PC-9 (cell line): ENCODE measurements around the gene CADM1. TPM values are rescaled to one million over a fixed set of nuclear protein-coding genes. Genes with fewer than 3 reads are reported as not detected.

Experiments used
- BruUV-seq: library from RNA; stranded (reverse); fragments of 400-500 nt; replicated peaks from 2 replicates; lab custom pipeline; 2021; lab: Mats Ljungman, UMichigan
- CTCF ChIA-PET: fragments of 300-600 bp; sonication (Branson Sonifier 250); formaldehyde crosslinking; loops from one replicate; lab custom pipeline; 2022; ENCODE audit warnings: antibody characterized with exemption; lab: Charles Lee
- POLR2A ChIA-PET: fragments of 300-600 bp; sonication (Branson Sonifier 250); formaldehyde crosslinking; loops from one replicate; lab custom pipeline; 2022; ENCODE audit warnings: antibody characterized with exemption; ENCODE audit not compliant: unreplicated experiment; lab: Charles Lee
- DNase-seq, 2 experiments: peaks; one replicate each; pipeline versions ENCODE4 v3.0.0 to v3.0.0-alpha.2; 2015 to 2022; ENCODE audit warnings: mixed read lengths in 1 of 2
- H2AFZ ChIP-seq: fragments of 200-600 bp; sonication (generic); 2 replicates; pipeline ENCODE4 v1.8.1; 2017; ENCODE audit warnings: antibody characterized with exemption
- H3F3A ChIP-seq: fragments of 200-600 bp; sonication (generic); 2 replicates; pipeline ENCODE4 v1.8.1; 2017; ENCODE audit warnings: antibody characterized with exemption, mild to moderate bottlenecking, low read depth; ENCODE audit not compliant: insufficient read depth
- H3K27ac ChIP-seq: fragments of 200-600 bp; sonication (generic); 2 replicates; pipeline ENCODE4 v1.6.1; 2016; ENCODE audit warnings: mixed run types
- H3K27me3 ChIP-seq: fragments of 200-600 bp; sonication (generic); 2 replicates; pipeline ENCODE4 v1.6.1; 2016; ENCODE audit warnings: low read depth, mixed run types; ENCODE audit not compliant: insufficient read depth
- H3K36me3 ChIP-seq: fragments of 200-600 bp; sonication (generic); 2 replicates; pipeline ENCODE4 v1.6.1; 2016; ENCODE audit warnings: low read depth, mixed run types
- H3K4me1 ChIP-seq: fragments of 200-600 bp; sonication (generic); replicated peaks from 2 replicates; pipeline ENCODE4 v1.6.1; 2016; ENCODE audit warnings: mixed run types; ENCODE audit not compliant: insufficient read depth
- H3K4me2 ChIP-seq: fragments of 200-600 bp; sonication (generic); 2 replicates; pipeline ENCODE4 v1.6.1; 2017; ENCODE audit warnings: mixed run types
- H3K4me3 ChIP-seq: fragments of 200-600 bp; sonication (generic); 2 replicates; pipeline ENCODE4 v1.6.1; 2016; ENCODE audit warnings: mixed run types
- H3K79me2 ChIP-seq: fragments of 200-600 bp; sonication (generic); 2 replicates; pipeline ENCODE4 v1.6.1; 2017; ENCODE audit warnings: low read depth, mixed run types
- H3K9me2 ChIP-seq: fragments of 200-600 bp; sonication (generic); 2 replicates; pipeline ENCODE4 v1.8.1; 2017; ENCODE audit warnings: mild to moderate bottlenecking; ENCODE audit not compliant: insufficient read depth
- H3K9me3 ChIP-seq: fragments of 200-600 bp; sonication (generic); 2 replicates; pipeline ENCODE4 v1.8.1; 2016; ENCODE audit warnings: low read depth; ENCODE audit not compliant: insufficient read depth
- H4K20me1 ChIP-seq: fragments of 200-600 bp; sonication (generic); 2 replicates; pipeline ENCODE4 v1.8.1; 2017; ENCODE audit not compliant: insufficient read depth
- EZH2 ChIP-seq: fragments of 200-600 bp; sonication (generic); IDR thresholded peaks from 2 replicates; pipeline ENCODE4 v1.8.0; 2017; ENCODE audit warnings: antibody characterized with exemption, low read depth
- intact Hi-C: fragments of 100-400 bp; cut with micrococcal nuclease; formaldehyde crosslinking; loops from one replicate; pipeline ENCODE4 v1.10.0; 2022; ENCODE audit not compliant: unreplicated experiment
- total RNA-seq: library from RNA; stranded (reverse); gene quantifications from 2 replicates; pipeline ENCODE4 v1.2.3, GENCODE V29; 2021
- TF ChIP-seq, protein P1 (sequence below): fragments of 200-600 bp; sonication (generic); conservative IDR thresholded peaks from 2 replicates; pipeline ENCODE4 v1.6.1; 2017; ENCODE audit warnings: mixed run types, antibody characterized with exemption, mild to moderate bottlenecking, moderate library complexity

The CADM1 gene
- total RNA-seq, 1 experiment from 2014 or later = not detected

- DNase-seq = no peak
- ChIA-PET CTCF (no interaction called here), POLR2A (interaction anchor here (0.7 kb wide), 1 partner anchor 1467 kb away, joined by 3 read pairs; no protein-coding TSS in a partner anchor)
- Histone ChIP-seq H3K4me2 (no peak overlapping the region), H3K27ac (no peak overlapping the region), H4K20me1 (no peaks in the 10 kb centered on the region), H3K27me3 (peaks cover 24% of the 10 kb centered on the region; the same call in 1 of the 2 replicates), H3K4me1 (no peaks in the 10 kb centered on the region), H3K9me2 (no peaks in the 10 kb centered on the region; the same call in 1 of the 2 replicates), H3F3A (no peaks in the 10 kb centered on the region), H3K9me3 (no peaks in the 10 kb centered on the region), H3K79me2 (no peaks in the 10 kb centered on the region), H3K36me3 (no peaks in the 10 kb centered on the region), H2AFZ (no peak overlapping the region), H3K4me3 (no peak overlapping the region)
- intact Hi-C loops = no loop called here
- TF ChIP-seq EZH2 = no peak
- TF ChIP-seq, protein P1, sequence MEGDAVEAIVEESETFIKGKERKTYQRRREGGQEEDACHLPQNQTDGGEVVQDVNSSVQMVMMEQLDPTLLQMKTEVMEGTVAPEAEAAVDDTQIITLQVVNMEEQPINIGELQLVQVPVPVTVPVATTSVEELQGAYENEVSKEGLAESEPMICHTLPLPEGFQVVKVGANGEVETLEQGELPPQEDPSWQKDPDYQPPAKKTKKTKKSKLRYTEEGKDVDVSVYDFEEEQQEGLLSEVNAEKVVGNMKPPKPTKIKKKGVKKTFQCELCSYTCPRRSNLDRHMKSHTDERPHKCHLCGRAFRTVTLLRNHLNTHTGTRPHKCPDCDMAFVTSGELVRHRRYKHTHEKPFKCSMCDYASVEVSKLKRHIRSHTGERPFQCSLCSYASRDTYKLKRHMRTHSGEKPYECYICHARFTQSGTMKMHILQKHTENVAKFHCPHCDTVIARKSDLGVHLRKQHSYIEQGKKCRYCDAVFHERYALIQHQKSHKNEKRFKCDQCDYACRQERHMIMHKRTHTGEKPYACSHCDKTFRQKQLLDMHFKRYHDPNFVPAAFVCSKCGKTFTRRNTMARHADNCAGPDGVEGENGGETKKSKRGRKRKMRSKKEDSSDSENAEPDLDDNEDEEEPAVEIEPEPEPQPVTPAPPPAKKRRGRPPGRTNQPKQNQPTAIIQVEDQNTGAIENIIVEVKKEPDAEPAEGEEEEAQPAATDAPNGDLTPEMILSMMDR = no peak
- no TSS peak for BruUV-seq
Observed at GRCh38 chr11:115249061-115249578, 255.1 kb downstream of the CADM1 start.

GRCh38 chr11:115247953-115248352, 256.3 kb downstream of the CADM1 start:
- Histone ChIP-seq H3K9me3 (no peaks in the 10 kb centered on the region), H3K4me1 (no peaks in the 10 kb centered on the region), H3F3A (no peaks in the 10 kb centered on the region), H3K27ac (no peak overlapping the region), H3K4me3 (no peak overlapping the region), H3K9me2 (peaks cover 3% of the 10 kb centered on the region; the same call in 1 of the 2 replicates), H3K79me2 (no peaks in the 10 kb centered on the region), H3K27me3 (peaks cover 30% of the 10 kb centered on the region; the same call in 1 of the 2 replicates), H3K36me3 (no peaks in the 10 kb centered on the region), H2AFZ (no peak overlapping the region), H3K4me2 (no peak overlapping the region), H4K20me1 (no peaks in the 10 kb centered on the region)
- no peak for TF ChIP-seq EZH2
- TF ChIP-seq, protein P1 = no peak
- DNase-seq = no peak
- ChIA-PET POLR2A (no interaction called here), CTCF (no interaction called here)
- intact Hi-C loops = no loop called here
- no TSS peak for BruUV-seq

DNA sequence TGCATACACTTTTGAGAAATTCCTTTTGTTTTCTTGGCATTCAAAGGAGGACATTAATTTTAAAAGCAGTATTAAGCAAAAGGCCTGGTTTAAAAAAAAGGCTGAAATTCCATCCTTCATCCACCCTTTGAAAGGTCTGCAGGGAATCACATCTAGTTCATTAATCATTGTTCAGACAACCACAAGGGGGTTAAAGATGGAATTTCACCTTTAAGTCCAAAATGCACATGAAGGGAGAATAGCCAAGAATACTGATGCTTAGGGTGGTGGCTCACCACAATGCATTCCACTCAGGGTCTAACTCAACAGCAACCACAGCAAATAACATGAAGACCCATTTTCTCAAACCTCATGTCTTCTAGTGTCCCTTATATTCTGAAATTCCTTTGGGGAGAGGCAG, 256.9 kb downstream of the CADM1 start:
- BruUV-seq = no TSS peak
- intact Hi-C loops = no loop called here
- DNase-seq = no peak
- Histone ChIP-seq H2AFZ (no peak overlapping the region), H3K79me2 (no peaks in the 10 kb centered on the region), H3K4me3 (no peak overlapping the region), H3K27me3 (peaks cover 28% of the 10 kb centered on the region; the same call in 1 of the 2 replicates), H4K20me1 (no peaks in the 10 kb centered on the region), H3K9me3 (no peaks in the 10 kb centered on the region), H3K4me1 (no peaks in the 10 kb centered on the region), H3K4me2 (no peak overlapping the region), H3K9me2 (peaks cover 3% of the 10 kb centered on the region; the same call in 1 of the 2 replicates), H3K36me3 (no peaks in the 10 kb centered on the region), H3F3A (no peaks in the 10 kb centered on the region), H3K27ac (no peak overlapping the region)
- no peak for TF ChIP-seq EZH2
- CTCF ChIA-PET = no interaction called here
- POLR2A ChIA-PET = no interaction called here
